ENCODE measurements around the gene MYOC.

- TF ChIP-seq, protein P1, sequence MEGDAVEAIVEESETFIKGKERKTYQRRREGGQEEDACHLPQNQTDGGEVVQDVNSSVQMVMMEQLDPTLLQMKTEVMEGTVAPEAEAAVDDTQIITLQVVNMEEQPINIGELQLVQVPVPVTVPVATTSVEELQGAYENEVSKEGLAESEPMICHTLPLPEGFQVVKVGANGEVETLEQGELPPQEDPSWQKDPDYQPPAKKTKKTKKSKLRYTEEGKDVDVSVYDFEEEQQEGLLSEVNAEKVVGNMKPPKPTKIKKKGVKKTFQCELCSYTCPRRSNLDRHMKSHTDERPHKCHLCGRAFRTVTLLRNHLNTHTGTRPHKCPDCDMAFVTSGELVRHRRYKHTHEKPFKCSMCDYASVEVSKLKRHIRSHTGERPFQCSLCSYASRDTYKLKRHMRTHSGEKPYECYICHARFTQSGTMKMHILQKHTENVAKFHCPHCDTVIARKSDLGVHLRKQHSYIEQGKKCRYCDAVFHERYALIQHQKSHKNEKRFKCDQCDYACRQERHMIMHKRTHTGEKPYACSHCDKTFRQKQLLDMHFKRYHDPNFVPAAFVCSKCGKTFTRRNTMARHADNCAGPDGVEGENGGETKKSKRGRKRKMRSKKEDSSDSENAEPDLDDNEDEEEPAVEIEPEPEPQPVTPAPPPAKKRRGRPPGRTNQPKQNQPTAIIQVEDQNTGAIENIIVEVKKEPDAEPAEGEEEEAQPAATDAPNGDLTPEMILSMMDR (IDR thresholded peaks at IDR 0.05 in 4 of 5, conservative IDR thresholded peaks at IDR 0.05 in 1 of 5) = no peak
- no peak for TF ChIP-seq POLR2A (IDR thresholded peaks at IDR 0.05)
Measured at GRCh38 chr1:171606402-171606941, 46.0 kb downstream of the MYOC start.
